H9 (cell line): ENCODE measurements around the gene IL18BP. TPM values are rescaled to one million over a fixed set of nuclear protein-coding genes. Genes with fewer than 3 reads are reported as not detected.
A peak's percentile ranks its signal among the peaks of the same experiment; 100 is the strongest.

Experiments used
- DNase-seq: peaks from one replicate; pipeline ENCODE4 v3.0.0-alpha.2; 2017
- H2AFZ ChIP-seq: one replicate; pipeline ENCODE4 v1.6.1; 2013; ENCODE audit warnings: mild to moderate bottlenecking, low read length, control low read depth, moderate library complexity
- H2AK5ac ChIP-seq: 2 replicates; pipeline ENCODE4 v1.6.1; 2013; ENCODE audit warnings: low read length, control low read depth, mixed read lengths; ENCODE audit not compliant: insufficient read length
- H2BK120ac ChIP-seq: one replicate; pipeline ENCODE4 v1.6.1; 2013; ENCODE audit warnings: low read depth, mild to moderate bottlenecking, low read length, control low read depth, inconsistent platforms; ENCODE audit not compliant: poor library complexity, severe bottlenecking
- H2BK12ac ChIP-seq: 2 replicates; pipeline ENCODE4 v1.6.1; 2013; ENCODE audit warnings: low read length, control low read depth, mixed read lengths, low read depth; ENCODE audit not compliant: insufficient read length
- H2BK15ac ChIP-seq: 2 replicates; pipeline ENCODE4 v1.6.1; 2013; ENCODE audit warnings: low read depth, low read length, control low read depth
- H2BK20ac ChIP-seq: one replicate; pipeline ENCODE4 v1.6.1; 2013; ENCODE audit warnings: low read depth, mild to moderate bottlenecking, low read length, control low read depth, inconsistent platforms; ENCODE audit not compliant: poor library complexity, severe bottlenecking
- H2BK5ac ChIP-seq: 2 replicates; pipeline ENCODE4 v1.6.1; 2013; ENCODE audit warnings: low read length, control low read depth, mixed read lengths; ENCODE audit not compliant: insufficient read length
- H3K14ac ChIP-seq: 2 replicates; pipeline ENCODE4 v1.6.1; 2013; ENCODE audit warnings: low read length, control low read depth; ENCODE audit not compliant: insufficient read depth
- H3K18ac ChIP-seq: 2 replicates; pipeline ENCODE4 v1.6.1; 2013; ENCODE audit warnings: low read depth, mild to moderate bottlenecking, mixed read lengths, low read length, control low read depth; ENCODE audit not compliant: insufficient read length
- H3K23ac ChIP-seq: 2 replicates; pipeline ENCODE4 v1.6.1; 2013; ENCODE audit warnings: low read length, control low read depth, mixed read lengths, low read depth; ENCODE audit not compliant: insufficient read length
- H3K23me2 ChIP-seq: 2 replicates; pipeline ENCODE4 v1.6.1; 2013; ENCODE audit warnings: low read depth, mild to moderate bottlenecking, mixed read lengths, low read length, control low read depth; ENCODE audit not compliant: insufficient read length, poor library complexity, severe bottlenecking
- H3K27ac ChIP-seq: 2 replicates; pipeline ENCODE4 v1.5.1; 2013; ENCODE audit warnings: low read length, control low read depth, mixed read lengths, low read depth; ENCODE audit not compliant: insufficient read length
- H3K27me3 ChIP-seq: 2 replicates; pipeline ENCODE4 v1.6.1; 2013; ENCODE audit warnings: low read length, control low read depth, inconsistent platforms; ENCODE audit not compliant: insufficient read depth
- H3K4ac ChIP-seq: 2 replicates; pipeline ENCODE4 v1.6.1; 2013; ENCODE audit warnings: low read depth, mild to moderate bottlenecking, control low read depth, inconsistent platforms, low read length, moderate library complexity
- H3K4me1 ChIP-seq: 2 replicates; pipeline ENCODE4 v1.6.1; 2013; ENCODE audit warnings: low read length, control low read depth, inconsistent platforms; ENCODE audit not compliant: insufficient read depth
- H3K4me2 ChIP-seq: 2 replicates; pipeline ENCODE4 v1.6.1; 2013; ENCODE audit warnings: low read length, control low read depth, mixed read lengths; ENCODE audit not compliant: insufficient read length, insufficient read depth
- H3K56ac ChIP-seq: 2 replicates; pipeline ENCODE4 v1.6.1; 2013; ENCODE audit warnings: low read depth, mild to moderate bottlenecking, mixed read lengths, low read length, control low read depth; ENCODE audit not compliant: insufficient read length
- H3K79me1 ChIP-seq: 2 replicates; pipeline ENCODE4 v1.6.1; 2013; ENCODE audit warnings: low read depth, mild to moderate bottlenecking, moderate library complexity, low read length, control low read depth, inconsistent platforms; ENCODE audit not compliant: insufficient read depth, poor library complexity, severe bottlenecking
- H3K79me2 ChIP-seq: 2 replicates; pipeline ENCODE4 v1.6.1; 2013; ENCODE audit warnings: low read length, control low read depth, inconsistent platforms; ENCODE audit not compliant: insufficient read depth
- H3K9ac ChIP-seq: 2 replicates; pipeline ENCODE4 v1.6.1; 2013; ENCODE audit warnings: low read length, control low read depth, mixed read lengths; ENCODE audit not compliant: insufficient read length; ENCODE audit errors: extremely low read depth
- H3K9me3 ChIP-seq: one replicate; pipeline ENCODE4 v1.6.1; 2013; ENCODE audit warnings: low read depth, low read length, inconsistent platforms; ENCODE audit not compliant: control insufficient read depth
- H3T11ph ChIP-seq: one replicate; pipeline ENCODE4 v1.6.1; 2013; ENCODE audit warnings: mild to moderate bottlenecking, low read length, control low read depth, inconsistent platforms
- H4K20me1 ChIP-seq: one replicate; pipeline ENCODE4 v1.6.1; 2013; ENCODE audit not compliant: control insufficient read depth, insufficient read length, insufficient read depth
- H4K5ac ChIP-seq: 2 replicates; pipeline ENCODE4 v1.6.1; 2013; ENCODE audit warnings: low read depth, mild to moderate bottlenecking, mixed read lengths, low read length, control low read depth; ENCODE audit not compliant: insufficient read length
- H4K8ac ChIP-seq: replicated peaks from 2 replicates; pipeline ENCODE4 v1.6.1; 2013; ENCODE audit warnings: low read length, control low read depth, mixed read lengths, low read depth; ENCODE audit not compliant: insufficient read length
- H4K91ac ChIP-seq: 2 replicates; pipeline ENCODE4 v1.6.1; 2013; ENCODE audit warnings: low read depth, mild to moderate bottlenecking, moderate library complexity, mixed read lengths, low read length, control low read depth; ENCODE audit not compliant: insufficient read length
- H3K27ac Mint-ChIP-seq, 3 experiments: 2 replicates in 2 of 3; 3 replicates in 1 of 3; pipeline ENCODE4 v1.8.0; 2020 to 2021; ENCODE audit warnings: mixed read lengths in 3 of 3, mild to moderate bottlenecking in 1 of 3, moderate library complexity in 1 of 3
- H3K27me3 Mint-ChIP-seq: 2 replicates; pipeline ENCODE4 v1.8.0; 2021; ENCODE audit warnings: low read depth, mild to moderate bottlenecking, moderate library complexity, mixed read lengths
- H3K36me3 Mint-ChIP-seq, 3 experiments: 2 replicates in 2 of 3; 3 replicates in 1 of 3; pipeline ENCODE4 v1.8.0; 2020 to 2021; ENCODE audit warnings: low read depth in 3 of 3, mixed read lengths in 3 of 3; ENCODE audit not compliant: insufficient read depth in 1 of 3
- H3K4me1 Mint-ChIP-seq, 2 experiments: 2 replicates each; pipeline ENCODE4 v1.8.0; 2020; ENCODE audit warnings: mixed read lengths in 2 of 2
- H3K4me3 Mint-ChIP-seq, 2 experiments: 2 replicates in 1 of 2; 3 replicates in 1 of 2; pipeline ENCODE4 v1.8.0; 2020 to 2021; ENCODE audit warnings: mild to moderate bottlenecking in 2 of 2, mixed read lengths in 2 of 2, moderate library complexity in 1 of 2
- H3K9me3 Mint-ChIP-seq, 2 experiments: 2 replicates in 1 of 2; 3 replicates in 1 of 2; pipeline ENCODE4 v1.8.0; 2020; ENCODE audit warnings: mild to moderate bottlenecking in 2 of 2, mixed read lengths in 2 of 2, moderate library complexity in 1 of 2
- WGBS: extraction: QIAGEN DNeasy Blood & Tissue Kit; methylation state at CpG from one replicate; pipeline ENCODE4 v1.1.7; 2013; ENCODE audit warnings: missing lambda C conversion rate, low lambda C conversion rate, mixed read lengths; ENCODE audit not compliant: insufficient read length; ENCODE audit errors: extremely low coverage; 5-methylcytosine and 5-hydroxymethylcytosine counted together
- total RNA-seq: library from RNA; stranded (reverse); gene quantifications from 2 replicates; pipeline ENCODE4 v1.2.1, GENCODE V29; 2021
- TF ChIP-seq, protein P1 (sequence below): fragments of 200-600 bp; sonication (generic); conservative IDR thresholded peaks from 3 replicates; pipeline ENCODE4 v1.8.0; 2021; ENCODE audit warnings: antibody characterized with exemption, mild to moderate bottlenecking

IL18BP gene
- total RNA-seq, 1 experiment from 2014 or later: 10.2 TPM

GRCh38 chr11:72038491-72038890, 39.8 kb downstream of the IL18BP start:
- H3K27me3 ChIP-seq: no peaks in the 10 kb centered on the region
- no peak for DNase-seq
- no peak overlapping the region for H2BK12ac ChIP-seq
- H2AFZ ChIP-seq: no peak overlapping the region
- no peak overlapping the region for H4K5ac ChIP-seq
- no peak overlapping the region for H3K23ac ChIP-seq
- H2BK15ac ChIP-seq: no peak overlapping the region
- H3K14ac ChIP-seq: no peak overlapping the region
- no peak overlapping the region for H4K8ac ChIP-seq
- H2AK5ac ChIP-seq: no peak overlapping the region
- peaks cover 9% of the 10 kb centered on the region; the same call in 1 of the 2 replicates for H3K4me1 ChIP-seq
- no peak overlapping the region for H2BK20ac ChIP-seq
- H3K4me3 Mint-ChIP-seq: peak overlapping the region in 1 of 2 experiments; percentile 41; a peak in 4 of 5 replicates
- H3K27ac ChIP-seq: no peak overlapping the region
- H3K9me3 ChIP-seq: no peaks in the 10 kb centered on the region
- H3K27ac Mint-ChIP-seq: peak overlapping the region in 1 of 3 experiments; percentile 90; a peak in 5 of 7 replicates
- no peaks in the 10 kb centered on the region for H3K27me3 Mint-ChIP-seq
- TF ChIP-seq, protein P1, sequence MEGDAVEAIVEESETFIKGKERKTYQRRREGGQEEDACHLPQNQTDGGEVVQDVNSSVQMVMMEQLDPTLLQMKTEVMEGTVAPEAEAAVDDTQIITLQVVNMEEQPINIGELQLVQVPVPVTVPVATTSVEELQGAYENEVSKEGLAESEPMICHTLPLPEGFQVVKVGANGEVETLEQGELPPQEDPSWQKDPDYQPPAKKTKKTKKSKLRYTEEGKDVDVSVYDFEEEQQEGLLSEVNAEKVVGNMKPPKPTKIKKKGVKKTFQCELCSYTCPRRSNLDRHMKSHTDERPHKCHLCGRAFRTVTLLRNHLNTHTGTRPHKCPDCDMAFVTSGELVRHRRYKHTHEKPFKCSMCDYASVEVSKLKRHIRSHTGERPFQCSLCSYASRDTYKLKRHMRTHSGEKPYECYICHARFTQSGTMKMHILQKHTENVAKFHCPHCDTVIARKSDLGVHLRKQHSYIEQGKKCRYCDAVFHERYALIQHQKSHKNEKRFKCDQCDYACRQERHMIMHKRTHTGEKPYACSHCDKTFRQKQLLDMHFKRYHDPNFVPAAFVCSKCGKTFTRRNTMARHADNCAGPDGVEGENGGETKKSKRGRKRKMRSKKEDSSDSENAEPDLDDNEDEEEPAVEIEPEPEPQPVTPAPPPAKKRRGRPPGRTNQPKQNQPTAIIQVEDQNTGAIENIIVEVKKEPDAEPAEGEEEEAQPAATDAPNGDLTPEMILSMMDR: no peak
- no peak overlapping the region for H3K4me2 ChIP-seq
- no peak overlapping the region for H2BK5ac ChIP-seq
- H3K79me2 ChIP-seq: peaks cover 12% of the 10 kb centered on the region; the same call in 1 of the 2 replicates
- H2BK120ac ChIP-seq: no peak overlapping the region
- H3K4me1 Mint-ChIP-seq: peaks cover 6 to 7% of the 10 kb centered on the region in 2 experiments
- H3K18ac ChIP-seq: no peak overlapping the region
- H3K4ac ChIP-seq: no peak overlapping the region
- no peak overlapping the region for H4K91ac ChIP-seq
- no peak overlapping the region for H3K9ac ChIP-seq
- no CpG with 5 or more reads among the region's 2 CpGs for WGBS
- H3K9me3 Mint-ChIP-seq: no peaks in the 10 kb centered on the region
- peaks cover 10% of the 10 kb centered on the region for H3K79me1 ChIP-seq
- H4K20me1 ChIP-seq: no peaks in the 10 kb centered on the region
- no peak overlapping the region for H3T11ph ChIP-seq
- H3K23me2 ChIP-seq: peaks cover 8% of the 10 kb centered on the region
- H3K36me3 Mint-ChIP-seq: peaks cover 12 to 33% (median 29%) of the 10 kb centered on the region in 3 experiments; a peak in 6 of 7 replicates
- H3K56ac ChIP-seq: no peak overlapping the region
